Measurements from ENCODE around the gene IL17RB. TPM values are rescaled to one million over a fixed set of nuclear protein-coding genes. Genes with fewer than 3 reads are reported as not detected.

Gene IL17RB
- total and polyA plus RNA-seq, 2 of the 8 experiments (the other 6 are each of a cell fraction or from before 2014, with no cell fraction given): 7.0 to 24.6 TPM

- TF ChIP-seq POU5F1 (IDR thresholded peaks at IDR 0.05; ENCODE audit: low read depth, low read length) (no peak), BRCA1 (IDR thresholded peaks at IDR 0.05; ENCODE audit: low read depth, low read length) (no peak), PHF8 (conservative IDR thresholded peaks at IDR 0.05; ENCODE audit: low read depth, low read length) (no peak), BACH1 (IDR thresholded peaks at IDR 0.05; ENCODE audit: low read length) (no peak), RBBP5 (IDR thresholded peaks at IDR 0.05; ENCODE audit: borderline replicate concordance, low read depth, low read length) (no peak), SUZ12 (IDR thresholded peaks at IDR 0.05; ENCODE audit: low read length) (no peak), CBX5 (IDR thresholded peaks at IDR 0.05; ENCODE audit: low read depth, low read length) (no peak), KDM1A (IDR thresholded peaks at IDR 0.05; ENCODE audit: borderline replicate concordance, low read length) (no peak), MAFK (IDR thresholded peaks at IDR 0.05; ENCODE audit: low read depth, low read length) (no peak), CHD1 (IDR thresholded peaks at IDR 0.05; ENCODE audit: low read depth, low read length) (no peak), TAF1 (IDR thresholded peaks at IDR 0.05; ENCODE audit: low read depth, low read length) (no peak), CEBPB (IDR thresholded peaks at IDR 0.05; ENCODE audit: low read depth, low read length) (no peak), EP300 (IDR thresholded peaks at IDR 0.05; ENCODE audit: borderline replicate concordance in 1 of 2, low read depth in 2 of 2, low read length in 2 of 2) (no peak), POLR2AphosphoS5 (IDR thresholded peaks at IDR 0.05; ENCODE audit: low read depth, low read length) (no peak), ASH2L (IDR thresholded peaks at IDR 0.05; ENCODE audit: low read length) (no peak), RFX5 (IDR thresholded peaks at IDR 0.05; ENCODE audit: borderline replicate concordance, low read depth, low read length) (no peak), BCL11A (IDR thresholded peaks at IDR 0.05; ENCODE audit: low read depth in 2 of 2, low read length in 2 of 2) (no peak), TEAD4 (IDR thresholded peaks at IDR 0.05; ENCODE audit: low read depth, low read length) (no peak), SP1 (IDR thresholded peaks at IDR 0.05; ENCODE audit: low read depth, low read length) (0 out of 2 replicates have a peak, but pooled peaks have one; percentile 16), SAP30 (IDR thresholded peaks at IDR 0.05; ENCODE audit: insufficient read depth, insufficient replicate concordance, low read length) (no peak), RXRA (IDR thresholded peaks at IDR 0.05; ENCODE audit: insufficient read depth, low read depth, low read length) (no peak), ATF2 (IDR thresholded peaks at IDR 0.05; ENCODE audit: low read length) (no peak), RNF2 (IDR thresholded peaks at IDR 0.05; ENCODE audit: borderline replicate concordance, low read depth, low read length, missing control alignments, poor library complexity, severe bottlenecking) (no peak), CREB1 (IDR thresholded peaks at IDR 0.05) (no peak)
These were observed 3.8 kb upstream of the IL17RB start (continued) for GRCh38 chr3:53842436-53843194.
